IMR-90 (cell line): ENCODE data around the gene TGFBR1. TPM values are rescaled to one million over a fixed set of nuclear protein-coding genes. Genes with fewer than 3 reads are reported as not detected.

Experiments used
- ATAC-seq: fragments of 200-7000 bp; cut with Tn5 transposase; 2 replicates; pipeline ENCODE4 v1.9.1; 2020; ENCODE audit warnings: low read depth, mild to moderate bottlenecking, moderate library complexity
- BruUV-seq: library from RNA; stranded (reverse); fragments of 400-500 nt; replicated peaks from 2 replicates; lab custom pipeline; 2021; lab: Mats Ljungman, UMichigan
- CTCF ChIA-PET: fragments of 300-600 bp; formaldehyde crosslinking; extraction: SDS; loops from one replicate; lab custom pipeline; 2021; ENCODE audit warnings: antibody characterized with exemption; lab: Yijun Ruan, JAX
- POLR2A ChIA-PET: fragments of 300-600 bp; sonication (Branson Sonifier 250); formaldehyde crosslinking; loops from one replicate; lab custom pipeline; 2022; ENCODE audit warnings: antibody characterized with exemption; ENCODE audit not compliant: unreplicated experiment; lab: Charles Lee
- DNase-seq: peaks from one replicate; pipeline ENCODE4 v3.0.0; 2013
- H2AFZ ChIP-seq: replicated peaks from 2 replicates; pipeline ENCODE3; 2013; ENCODE audit warnings: low read length, mild to moderate bottlenecking; ENCODE audit not compliant: poor library complexity
- H2AK5ac ChIP-seq: 2 replicates; pipeline ENCODE4 v1.6.1; 2013; ENCODE audit warnings: low read depth, low read length, inconsistent platforms
- H2AK9ac ChIP-seq: replicated peaks from 2 replicates; pipeline ENCODE3; 2013; ENCODE audit warnings: mild to moderate bottlenecking, low read depth, low read length, moderate library complexity; ENCODE audit not compliant: poor library complexity
- H2BK120ac ChIP-seq: 2 replicates; pipeline ENCODE4 v1.6.1; 2013; ENCODE audit warnings: low read depth, low read length, inconsistent platforms
- H2BK15ac ChIP-seq: 3 replicates; pipeline ENCODE4 v1.6.1; 2013; ENCODE audit warnings: low read depth, low read length, inconsistent platforms
- H2BK20ac ChIP-seq: 2 replicates; pipeline ENCODE4 v1.6.1; 2013; ENCODE audit warnings: low read depth, mild to moderate bottlenecking, inconsistent platforms, low read length, moderate library complexity
- H2BK5ac ChIP-seq: 2 replicates; pipeline ENCODE4 v1.6.1; 2013; ENCODE audit warnings: mild to moderate bottlenecking, low read depth, low read length, inconsistent platforms; ENCODE audit not compliant: poor library complexity, severe bottlenecking
- H3K14ac ChIP-seq: replicated peaks from 2 replicates; pipeline ENCODE4 v1.6.1; 2013; ENCODE audit warnings: low read depth, low read length, inconsistent platforms
- H3K18ac ChIP-seq: 2 replicates; pipeline ENCODE4 v1.6.1; 2013; ENCODE audit warnings: low read depth, low read length, control low read depth
- H3K23ac ChIP-seq: 2 replicates; pipeline ENCODE4 v1.6.1; 2013; ENCODE audit warnings: low read depth, low read length, inconsistent platforms
- H3K27ac ChIP-seq: 2 replicates; pipeline ENCODE4 v1.5.1; 2013; ENCODE audit warnings: mild to moderate bottlenecking, control low read depth, low read length; ENCODE audit not compliant: insufficient read depth
- H3K27me3 ChIP-seq: 2 replicates; pipeline ENCODE4 v1.6.1; 2013; ENCODE audit warnings: low read length; ENCODE audit not compliant: control insufficient read depth, insufficient read depth
- H3K36me3 ChIP-seq: 2 replicates; pipeline ENCODE4 v1.6.1; 2013; ENCODE audit warnings: low read length, mixed read lengths; ENCODE audit not compliant: control insufficient read depth, insufficient read depth
- H3K4ac ChIP-seq: 2 replicates; pipeline ENCODE4 v1.6.1; 2013; ENCODE audit warnings: low read depth, low read length, inconsistent platforms
- H3K4me1 ChIP-seq: 2 replicates; pipeline ENCODE4 v1.6.1; 2013; ENCODE audit warnings: low read length, mixed read lengths; ENCODE audit not compliant: control insufficient read depth, insufficient read depth
- H3K4me2 ChIP-seq: 2 replicates; pipeline ENCODE4 v1.6.1; 2013; ENCODE audit warnings: low read depth, mild to moderate bottlenecking, control low read depth, low read length, moderate library complexity
- H3K4me3 ChIP-seq: 2 replicates; pipeline ENCODE4 v1.5.1; 2013; ENCODE audit warnings: low read depth, mild to moderate bottlenecking, control low read depth, low read length, moderate library complexity; ENCODE audit not compliant: insufficient read depth
- H3K56ac ChIP-seq: 2 replicates; pipeline ENCODE4 v1.6.1; 2013; ENCODE audit warnings: low read length, inconsistent platforms; ENCODE audit not compliant: insufficient read depth; ENCODE audit errors: extremely low read depth
- H3K79me1 ChIP-seq, 2 experiments: 2 replicates each; pipeline ENCODE4 v1.6.1; 2013; ENCODE audit warnings: low read length in 2 of 2, inconsistent platforms in 1 of 2, low read depth in 1 of 2
- H3K9ac ChIP-seq: 2 replicates; pipeline ENCODE4 v1.6.1; 2013; ENCODE audit warnings: low read depth, low read length, control low read depth
- H3K9me1 ChIP-seq: 2 replicates; pipeline ENCODE4 v1.6.1; 2013; ENCODE audit warnings: low read length, inconsistent platforms; ENCODE audit not compliant: insufficient read depth
- H3K9me3 ChIP-seq: 2 replicates; pipeline ENCODE4 v1.6.1; 2013; ENCODE audit warnings: low read length; ENCODE audit not compliant: control insufficient read depth, insufficient read depth
- H4K20me1 ChIP-seq: 2 replicates; pipeline ENCODE4 v1.6.1; 2013; ENCODE audit warnings: low read length, inconsistent platforms; ENCODE audit not compliant: insufficient read depth
- H4K5ac ChIP-seq: 2 replicates; pipeline ENCODE4 v1.6.1; 2013; ENCODE audit warnings: mild to moderate bottlenecking, low read depth, low read length, control low read depth
- H4K8ac ChIP-seq, 2 experiments: 2 replicates each; pipeline ENCODE4 v1.6.1; 2013; ENCODE audit warnings: low read depth in 2 of 2, low read length in 2 of 2, control low read depth in 1 of 2, inconsistent platforms in 1 of 2
- H4K91ac ChIP-seq: 2 replicates; pipeline ENCODE4 v1.6.1; 2013; ENCODE audit warnings: low read depth, low read length, inconsistent platforms; ENCODE audit not compliant: insufficient read depth
- BHLHE40 ChIP-seq: fragments of 150-350 bp; IDR thresholded peaks from 2 replicates; pipeline ENCODE4 v1.6.1; 2016; ENCODE audit warnings: mild to moderate bottlenecking, low read depth, low read length
- CHD1 ChIP-seq: IDR thresholded peaks from 2 replicates; pipeline ENCODE4 v1.6.1; 2012; ENCODE audit warnings: low read depth, low read length, improper control_type of control experiment
- CTCF ChIP-seq: conservative IDR thresholded peaks from 2 replicates; pipeline ENCODE4 v1.5.1; 2012; ENCODE audit warnings: mild to moderate bottlenecking, low read depth, low read length, improper control_type of control experiment
- FOS ChIP-seq: fragments of 150-350 bp; IDR thresholded peaks from 2 replicates; pipeline ENCODE4 v1.6.1; 2016; ENCODE audit warnings: low read depth, low read length
- MAZ ChIP-seq: IDR thresholded peaks from 2 replicates; pipeline ENCODE4 v1.6.1; 2012; ENCODE audit warnings: low read depth, mild to moderate bottlenecking, low read length, improper control_type of control experiment, moderate library complexity, borderline replicate concordance
- MXI1 ChIP-seq: IDR thresholded peaks from 2 replicates; pipeline ENCODE4 v1.6.1; 2012; ENCODE audit warnings: low read depth, mild to moderate bottlenecking, low read length, moderate library complexity, borderline replicate concordance
- NFE2L2 ChIP-seq: fragments of 150-350 bp; IDR thresholded peaks from 2 replicates; pipeline ENCODE4 v1.6.1; 2016; ENCODE audit warnings: low read depth, mild to moderate bottlenecking, low read length
- RAD21 ChIP-seq: IDR thresholded peaks from 2 replicates; pipeline ENCODE4 v1.6.1; 2012; ENCODE audit warnings: low read length, improper control_type of control experiment
- RFX5 ChIP-seq: IDR thresholded peaks from 2 replicates; pipeline ENCODE4 v1.8.0; 2012; ENCODE audit warnings: low read depth, mild to moderate bottlenecking, low read length, moderate library complexity
- SMC3 ChIP-seq: fragments of 150-350 bp; IDR thresholded peaks from 2 replicates; pipeline ENCODE4 v1.6.1; 2016; ENCODE audit warnings: low read depth, mild to moderate bottlenecking, antibody characterized with exemption, low read length, moderate library complexity
- WGBS, 2 experiments: methylation state at CpG; one replicate each; pipeline versions ENCODE4 v1.1.5 to v1.1.7; 2013; ENCODE audit warnings: missing lambda C conversion rate in 2 of 2; ENCODE audit not compliant: insufficient read length in 1 of 2; ENCODE audit errors: extremely low coverage in 2 of 2; 5-methylcytosine and 5-hydroxymethylcytosine counted together
- dilution Hi-C: fragments of 300-500 bp; cut with HindIII; formaldehyde crosslinking; loops from one replicate; pipeline ENCODE4 v1.14.3; 2018; ENCODE audit warnings: low sequenced_read_pairs; ENCODE audit not compliant: unreplicated experiment
- in situ Hi-C: fragments of 300-500 bp; cut with MboI; formaldehyde crosslinking; loops from 3 replicates; pipeline ENCODE4 v1.14.3; 2019; ENCODE audit warnings: low sequenced_read_pairs, inconsistent platforms, mixed read lengths
- intact Hi-C: fragments of 100-400 bp; cut with micrococcal nuclease; formaldehyde crosslinking; loops from 2 replicates; pipeline ENCODE4 v1.10.0; 2022
- polyA plus RNA-seq, 3 experiments: library from polyadenylated mRNA; depleted of rRNA; stranded (reverse); fragments of >200 nt; gene quantifications; 2 replicates each; pipeline ENCODE4 v1.2.3, GENCODE V29; 2012; ENCODE audit warnings: low replicate concordance in 1 of 3
- total RNA-seq: library from RNA; depleted of rRNA; stranded (reverse); fragments of >200 nt; gene quantifications from 2 replicates; pipeline ENCODE4 v1.2.3, GENCODE V29; 2012
- TF ChIP-seq, protein P1 (sequence below): fragments of 150-350 bp; IDR thresholded peaks from 2 replicates; pipeline ENCODE4 v1.6.1; 2017; ENCODE audit warnings: mild to moderate bottlenecking, antibody characterized with exemption, low read length, low read depth

TGFBR1 gene
- total and polyA plus RNA-seq, 2 of the 4 experiments (the other 2 are of a cell fraction), result 15.1 to 75.3 TPM

DNA sequence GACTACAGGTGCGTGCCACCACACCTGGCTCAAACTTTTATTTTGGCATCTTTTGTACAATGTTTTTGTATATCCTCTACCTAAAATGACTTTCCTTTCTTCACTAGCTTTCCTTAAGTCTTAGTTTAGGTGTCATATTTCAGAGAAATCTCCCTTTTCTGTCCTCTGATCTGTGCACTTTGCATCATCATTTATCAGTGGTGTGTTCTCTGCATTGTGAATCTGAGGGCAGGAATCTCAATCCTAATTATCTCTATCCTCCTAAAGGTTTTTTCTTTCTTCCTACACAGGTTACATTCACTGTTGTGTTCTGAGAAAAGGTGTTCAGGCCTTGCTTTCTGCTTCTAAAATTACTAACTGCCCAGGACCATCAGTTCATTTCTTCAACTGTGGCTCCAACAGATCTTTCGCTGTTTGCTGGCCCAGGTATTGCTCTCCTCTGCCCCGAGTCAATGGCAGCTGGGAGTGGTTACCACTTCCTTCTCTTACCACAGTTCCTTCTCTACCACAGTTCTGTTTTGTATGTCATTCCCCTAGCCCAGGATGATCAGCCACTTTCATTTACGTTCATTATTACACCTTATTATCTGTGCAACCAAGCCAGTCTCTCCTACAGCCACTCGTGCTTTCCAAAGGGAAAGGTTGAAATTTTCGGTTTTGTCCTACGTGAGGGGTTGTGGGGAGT, 14.0 kb downstream of the TGFBR1 start:
- H3K36me3 ChIP-seq, result peaks cover 4% of the 10 kb centered on the region

More for the DNA sequence above, 14.0 kb downstream of the TGFBR1 start:
- H2BK5ac ChIP-seq, result no peak overlapping the region
- BruUV-seq, result no TSS peak
- H3K18ac ChIP-seq, result no peak overlapping the region
- no peak overlapping the region for H2AFZ ChIP-seq
- ChIA-PET CTCF (interaction anchor here (0.5 to 1.0 kb wide), 2 partner anchors 13 to 17 kb away, joined by 3 read pairs; no protein-coding TSS in a partner anchor), POLR2A (no interaction called here)
- 0 out of 2 replicates have a peak overlapping the region, but pooled peaks have one; percentile 19 for H3K14ac ChIP-seq
- TF ChIP-seq CHD1 (no peak), RFX5 (no peak), CTCF (no peak), SMC3 (no peak), RAD21 (no peak), FOS (no peak), MXI1 (no peak), BHLHE40 (no peak), NFE2L2 (no peak), MAZ (no peak)
- TF ChIP-seq, protein P1, sequence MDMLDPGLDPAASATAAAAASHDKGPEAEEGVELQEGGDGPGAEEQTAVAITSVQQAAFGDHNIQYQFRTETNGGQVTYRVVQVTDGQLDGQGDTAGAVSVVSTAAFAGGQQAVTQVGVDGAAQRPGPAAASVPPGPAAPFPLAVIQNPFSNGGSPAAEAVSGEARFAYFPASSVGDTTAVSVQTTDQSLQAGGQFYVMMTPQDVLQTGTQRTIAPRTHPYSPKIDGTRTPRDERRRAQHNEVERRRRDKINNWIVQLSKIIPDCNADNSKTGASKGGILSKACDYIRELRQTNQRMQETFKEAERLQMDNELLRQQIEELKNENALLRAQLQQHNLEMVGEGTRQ, result no peak
- H3K4me3 ChIP-seq, result no peak overlapping the region
- H3K23ac ChIP-seq, result peak overlapping the region; percentile 64; the same call in 1 of the 2 replicates
- no peak overlapping the region for H3K27ac ChIP-seq
- H2AK9ac ChIP-seq, result no peak overlapping the region
- ATAC-seq, result no peak
- in situ Hi-C loops (no loop called here), dilution Hi-C loops (no loop called here), intact Hi-C loops (no loop called here)
- peaks cover 9% of the 10 kb centered on the region for H3K4me1 ChIP-seq
- no peak overlapping the region for H3K56ac ChIP-seq
- H2BK15ac ChIP-seq, result no peak overlapping the region
- H4K5ac ChIP-seq, result no peak overlapping the region
- peaks cover 80% of the 10 kb centered on the region for H4K20me1 ChIP-seq
- H3K4me2 ChIP-seq, result no peak overlapping the region
- no peak overlapping the region for H2BK120ac ChIP-seq
- H3K79me1 ChIP-seq, result peaks cover 24 to 64% of the 10 kb centered on the region in 2 experiments
- peaks cover 10% of the 10 kb centered on the region for H3K9me1 ChIP-seq
- H2AK5ac ChIP-seq, result no peak overlapping the region
- H4K91ac ChIP-seq, result no peak overlapping the region
- H3K4ac ChIP-seq, result no peak overlapping the region
- WGBS, 2 experiments, result 100% methylated on average over 3 of the region's 7 CpGs; no CpG with 5 or more reads in 1 of the 2 experiments
- H3K9me3 ChIP-seq, result no peaks in the 10 kb centered on the region
- H4K8ac ChIP-seq, result no peak overlapping the region
- no peaks in the 10 kb centered on the region for H3K27me3 ChIP-seq
- no peak for DNase-seq
- no peak overlapping the region for H3K9ac ChIP-seq
- no peak overlapping the region for H2BK20ac ChIP-seq
